Measurements from ENCODE around the gene EIF2S1. TPM values are rescaled to one million over a fixed set of nuclear protein-coding genes. Genes with fewer than 3 reads are reported as not detected.

The EIF2S1 gene
- total RNA-seq, 6 donors from 2014 or later = 10.3 to 88.2 (median 66.4) TPM

GRCh38 chr14:67343601-67344230 is 16.4 kb upstream of the EIF2S1 start:
- no peak for ATAC-seq (ENCODE audit: low FRiP score in 2 of 2)
- H3K4me1 ChIP-seq = no peaks in the 10 kb centered on the region
- H3K27ac ChIP-seq = no peak overlapping the region
- peaks cover 40 to 94% (median 71%) of the 10 kb centered on the region in 4 donors for H3K36me3 ChIP-seq
- H3K9me3 ChIP-seq = no peaks in the 10 kb centered on the region
- DNase-seq = no peak
- 90 to 95% methylated on average over 4 of the region's 4 CpGs for WGBS, 2 donors
- H3K4me3 ChIP-seq = no peak overlapping the region
- no peak for TF ChIP-seq POLR2AphosphoS5 (IDR thresholded peaks at IDR 0.05)
- TF ChIP-seq EP300 (IDR thresholded peaks at IDR 0.05) = no peak
- no peak for TF ChIP-seq POLR2A (IDR thresholded peaks at IDR 0.05)
- no peak for TF ChIP-seq CTCF (IDR thresholded peaks at IDR 0.05)
- H3K27me3 ChIP-seq = no peaks in the 10 kb centered on the region

GRCh38 chr14:67345583-67345982 is 14.5 kb upstream of the EIF2S1 start:
- DNase-seq = no peak
- no peak for ATAC-seq (ENCODE audit: low FRiP score in 2 of 2)

GRCh38 chr14:67352055-67352454 is 8.1 kb upstream of the EIF2S1 start:
- Histone ChIP-seq H3K27ac (no peak overlapping the region), H3K27me3 (no peaks in the 10 kb centered on the region), H3K4me1 (peaks cover 0 to 11% (median 4%) of the 10 kb centered on the region in 4 donors), H3K36me3 (peaks cover 31 to 61% (median 39%) of the 10 kb centered on the region in 4 donors), H3K4me3 (no peak overlapping the region), H3K9me3 (no peaks in the 10 kb centered on the region)
- DNase-seq = no peak
- ATAC-seq (ENCODE audit: low FRiP score in 2 of 2) = no peak
- TF ChIP-seq POLR2A (IDR thresholded peaks at IDR 0.05) (no peak), CTCF (IDR thresholded peaks at IDR 0.05) (no peak), EP300 (IDR thresholded peaks at IDR 0.05) (no peak), POLR2AphosphoS5 (IDR thresholded peaks at IDR 0.05) (no peak)
- WGBS, 2 donors = 90 to 94% methylated on average over 5 of the region's 5 CpGs

More at GRCh38 chr14:67345583-67345982, 14.5 kb upstream of the EIF2S1 start:
- no peaks in the 10 kb centered on the region for H3K4me1 ChIP-seq
- H3K27me3 ChIP-seq = no peaks in the 10 kb centered on the region
- H3K4me3 ChIP-seq = no peak overlapping the region
- H3K36me3 ChIP-seq = peaks cover 47 to 94% (median 71%) of the 10 kb centered on the region in 4 donors
- no peaks in the 10 kb centered on the region for H3K9me3 ChIP-seq
- no peak for TF ChIP-seq POLR2AphosphoS5 (IDR thresholded peaks at IDR 0.05)
- TF ChIP-seq EP300 (IDR thresholded peaks at IDR 0.05) = no peak
- no peak for TF ChIP-seq POLR2A (IDR thresholded peaks at IDR 0.05)
- TF ChIP-seq CTCF (IDR thresholded peaks at IDR 0.05) = no peak
- no peak overlapping the region for H3K27ac ChIP-seq

- 63 to 64% methylated on average over 4 of the region's 4 CpGs for WGBS, 2 donors
- no peak for ATAC-seq (ENCODE audit: low FRiP score in 2 of 2)
- peaks cover 0 to 12% (median 2%) of the 10 kb centered on the region in 4 donors for H3K36me3 ChIP-seq
- H3K4me3 ChIP-seq = peak overlapping the region in 1 of 4 donors; percentile 85
- no peak overlapping the region for H3K27ac ChIP-seq
- DNase-seq = no peak
- no peaks in the 10 kb centered on the region for H3K9me3 ChIP-seq
- no peaks in the 10 kb centered on the region for H3K27me3 ChIP-seq
- peaks cover 31 to 51% (median 41%) of the 10 kb centered on the region in 4 donors for H3K4me1 ChIP-seq
- TF ChIP-seq EP300 (IDR thresholded peaks at IDR 0.05) = no peak
- no peak for TF ChIP-seq POLR2A (IDR thresholded peaks at IDR 0.05)
- no peak for TF ChIP-seq POLR2AphosphoS5 (IDR thresholded peaks at IDR 0.05)
- no peak for TF ChIP-seq CTCF (IDR thresholded peaks at IDR 0.05)
Measured at GRCh38 chr14:67357186-67357968, 2.8 kb upstream of the EIF2S1 start.
